Measurements from ENCODE around the gene JPH4.

- TF ChIP-seq POLR2A (IDR thresholded peaks at IDR 0.05) (no peak), CTCF (IDR thresholded peaks at IDR 0.05) (no peak)
Observed at GRCh38 chr14:23613242-23614070, 34.9 kb upstream of the JPH4 start.
